HepG2 (cell line): ENCODE measurements around the gene RUVBL2. TPM values are rescaled to one million over a fixed set of nuclear protein-coding genes. Genes with fewer than 3 reads are reported as not detected.

Experiments
- AGO1 ChIP-seq: fragments of 200-400 bp; formaldehyde crosslinking; IDR thresholded peaks from 2 replicates; pipeline ENCODE4 v1.6.1; 2017; ENCODE audit warnings: mild to moderate bottlenecking, low read depth, low read length, moderate library complexity; ENCODE audit not compliant: poor library complexity, severe bottlenecking
- ARID4A ChIP-seq: sonication (generic); formaldehyde crosslinking; IDR thresholded peaks from 2 replicates; pipeline ENCODE4 v1.5.0; 2020; ENCODE audit warnings: mild to moderate bottlenecking, missing genetic modification reagents, borderline replicate concordance
- ARID5B ChIP-seq: IDR thresholded peaks from 2 replicates; pipeline ENCODE4 v1.4.0; 2020; ENCODE audit warnings: mild to moderate bottlenecking, missing genetic modification reagents
- ATAD3A ChIP-seq: sonication (generic); formaldehyde crosslinking; IDR thresholded peaks from 2 replicates; pipeline ENCODE4 v1.4.0; 2020; ENCODE audit warnings: missing genetic modification reagents
- DRAP1 ChIP-seq: IDR thresholded peaks from 2 replicates; pipeline ENCODE4 v1.6.1; 2016; ENCODE audit warnings: missing genetic modification reagents, missing compliant biosample characterization
- ERF ChIP-seq: IDR thresholded peaks from 2 replicates; pipeline ENCODE4 v1.6.1; 2018; ENCODE audit warnings: missing biosample characterization, missing genetic modification reagents
- FOXA1 ChIP-seq, 2 experiments: fragments of 450-650 bp in 1 of 2; sonication (generic) in 1 of 2; formaldehyde crosslinking in 1 of 2; IDR thresholded peaks; 2 replicates each; pipeline versions ENCODE4 v1.4.0 to v1.6.1; 2016 to 2020; ENCODE audit warnings: missing genetic modification reagents in 1 of 2
- IRF1 ChIP-seq: sonication (generic); formaldehyde crosslinking; IDR thresholded peaks from 2 replicates; pipeline ENCODE4 v1.4.0; 2020; ENCODE audit warnings: low read depth, mild to moderate bottlenecking, missing genetic modification reagents
- PHB2 ChIP-seq: fragments of 450-650 bp; IDR thresholded peaks from 2 replicates; pipeline ENCODE4 v1.6.1; 2018; ENCODE audit not compliant: partially characterized antibody
- SPEN ChIP-seq: sonication (generic); formaldehyde crosslinking; IDR thresholded peaks from 2 replicates; pipeline ENCODE4 v1.5.1; 2020; ENCODE audit warnings: low read depth, mild to moderate bottlenecking, missing genetic modification reagents
- ZMAT3 ChIP-seq: sonication (generic); formaldehyde crosslinking; conservative IDR thresholded peaks from 2 replicates; pipeline ENCODE4 v1.7.0; 2021; ENCODE audit warnings: missing genetic modification reagents
- ZMAT5 ChIP-seq: sonication (generic); formaldehyde crosslinking; IDR thresholded peaks from 2 replicates; pipeline ENCODE4 v1.5.0; 2020; ENCODE audit warnings: mild to moderate bottlenecking, low read depth, missing genetic modification reagents, borderline replicate concordance
- ZNF136 ChIP-seq: sonication (generic); formaldehyde crosslinking; IDR thresholded peaks from 2 replicates; pipeline ENCODE4 v1.8.1; 2022; ENCODE audit warnings: low read depth, mild to moderate bottlenecking, moderate library complexity, missing genetic modification reagents
- ZNF232 ChIP-seq: sonication (generic); formaldehyde crosslinking; IDR thresholded peaks from 2 replicates; pipeline ENCODE4 v1.4.0; 2020; ENCODE audit warnings: missing genetic modification reagents, borderline replicate concordance
- ZNF639 ChIP-seq: conservative IDR thresholded peaks from 2 replicates; pipeline ENCODE4 v1.6.1; 2018; ENCODE audit warnings: missing genetic modification reagents
- ZNF841 ChIP-seq: sonication (generic); formaldehyde crosslinking; IDR thresholded peaks from 2 replicates; pipeline ENCODE4 v1.8.1; 2023; ENCODE audit warnings: missing genetic modification reagents, borderline replicate concordance
- polyA plus RNA-seq, 8 experiments: library from polyadenylated mRNA; depleted of rRNA in 3 of 8; stranded (reverse) in 7 of 8; unstranded in 1 of 8; fragments of >200 nt; fragmentation: Illumina TruSeq in 4 of 8; extraction: Trizol in 4 of 8; gene quantifications; 2 replicates each; pipeline versions ENCODE4 v1.2.1 to v1.2.3, GENCODE V29; 2011 to 2016; ENCODE audit warnings: low read depth in 4 of 8, missing spikeins in 1 of 8, mixed read lengths in 1 of 8; ENCODE audit not compliant: insufficient read depth in 1 of 8
- total RNA-seq, 5 experiments: library from RNA; depleted of rRNA; stranded (reverse); fragments of >200 nt; fragmentation: Illumina TruSeq; extraction: Trizol; gene quantifications; 2 replicates each; pipeline ENCODE4 v1.2.3, GENCODE V29; 2016; ENCODE audit warnings: low read depth in 1 of 5

Gene RUVBL2
- total and polyA plus RNA-seq, 2 of the 13 experiments (the other 11 are each of a cell fraction or from before 2014, with no cell fraction given): 120 to 122 TPM

GRCh38 chr19:48965040-48965805 is 28.5 kb upstream of the RUVBL2 start, which contains the start of gene FTL (continued):
- TF ChIP-seq ZNF639 (CRISPR knock-in tag): peak; percentile 68; the same call in 1 of the 2 replicates
- TF ChIP-seq PHB2: no peak
- no peak for TF ChIP-seq FOXA1 (IDR thresholded peaks at IDR 0.05)
- TF ChIP-seq FOXA1 (CRISPR knock-in tag; IDR thresholded peaks at IDR 0.05): peak; percentile 20; the same call in 1 of the 2 replicates
- peak; percentile 99 for TF ChIP-seq DRAP1 (CRISPR knock-in tag)
- 0 out of 2 replicates have a peak, but pooled peaks have one; percentile 27 for TF ChIP-seq IRF1 (CRISPR knock-in tag)
- peak; percentile 98 for TF ChIP-seq ERF
- peak; percentile 89 for TF ChIP-seq ZMAT3 (CRISPR knock-in tag)
- no peak for TF ChIP-seq ZMAT5 (CRISPR knock-in tag)
- no peak for TF ChIP-seq ZNF841 (CRISPR knock-in tag)
- peak; percentile 86; the same call in 1 of the 2 replicates for TF ChIP-seq ARID4A (CRISPR knock-in tag)
- peak; percentile 51 for TF ChIP-seq ARID5B (CRISPR knock-in tag)
- 0 out of 2 replicates have a peak, but pooled peaks have one; percentile 67 for TF ChIP-seq SPEN (CRISPR knock-in tag)
- TF ChIP-seq AGO1: peak; percentile 84
- TF ChIP-seq ATAD3A (CRISPR knock-in tag): no peak
- peak; percentile 82; the same call in 1 of the 2 replicates for TF ChIP-seq ZNF232 (CRISPR knock-in tag)
- TF ChIP-seq ZNF136 (CRISPR knock-in tag): no peak
